HG03103 (cell line): ENCODE measurements around the gene OSCP1.

Experiments
- ATAC-seq: cut with Tn5 transposase; IDR thresholded peaks from one replicate; pipeline ENCODE4 v1.9.1; 2021; ENCODE audit warnings: low read depth; ENCODE audit not compliant: unreplicated experiment

The OSCP1 gene

DNA sequence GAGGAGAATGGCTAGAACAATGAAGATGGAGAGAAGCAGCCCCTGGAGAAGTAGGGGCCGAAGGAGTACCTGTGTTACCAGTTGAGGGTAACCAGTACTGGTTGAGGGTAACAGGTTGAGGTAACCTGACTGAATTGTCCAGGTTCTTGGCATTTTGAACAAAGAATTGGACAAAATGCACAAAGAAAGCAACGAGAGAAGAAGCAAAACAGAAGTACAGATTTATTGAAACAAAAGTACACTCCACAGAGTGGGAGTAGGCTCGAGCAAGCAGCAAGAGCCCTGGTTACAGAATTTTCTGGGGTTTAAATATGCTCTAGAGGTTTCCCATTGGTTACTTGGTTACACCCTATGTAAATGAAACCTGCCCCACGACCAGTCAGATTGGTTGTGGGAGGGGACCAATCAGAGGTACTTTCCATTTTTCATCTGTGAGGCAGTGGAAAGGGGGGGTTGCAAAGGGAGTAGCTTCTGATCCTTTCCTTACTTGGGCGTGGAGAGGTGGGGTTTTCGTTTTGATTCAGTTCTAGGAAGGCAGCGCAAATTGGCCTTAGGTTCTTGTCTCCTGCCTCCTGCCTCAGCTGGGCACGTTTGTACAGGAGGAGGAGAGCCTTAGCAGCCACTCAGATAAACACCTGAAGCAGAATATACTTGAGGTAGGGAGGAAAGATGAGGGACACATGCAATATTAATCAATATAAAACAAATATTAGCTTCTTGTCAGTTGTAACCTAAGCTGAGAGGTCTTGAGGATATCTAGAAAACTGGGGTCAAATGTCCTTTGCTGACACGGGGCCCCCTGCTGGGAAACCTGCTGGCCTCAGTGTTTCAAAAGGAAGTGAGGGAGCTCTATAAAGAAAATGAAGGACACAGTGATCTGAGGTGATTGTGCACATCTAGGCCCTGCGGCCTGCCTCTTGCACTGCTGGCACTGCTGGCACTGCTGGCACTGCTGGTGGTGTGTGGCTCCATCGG lies 38.3 kb downstream of the OSCP1 start:
- ATAC-seq: no peak

DNA sequence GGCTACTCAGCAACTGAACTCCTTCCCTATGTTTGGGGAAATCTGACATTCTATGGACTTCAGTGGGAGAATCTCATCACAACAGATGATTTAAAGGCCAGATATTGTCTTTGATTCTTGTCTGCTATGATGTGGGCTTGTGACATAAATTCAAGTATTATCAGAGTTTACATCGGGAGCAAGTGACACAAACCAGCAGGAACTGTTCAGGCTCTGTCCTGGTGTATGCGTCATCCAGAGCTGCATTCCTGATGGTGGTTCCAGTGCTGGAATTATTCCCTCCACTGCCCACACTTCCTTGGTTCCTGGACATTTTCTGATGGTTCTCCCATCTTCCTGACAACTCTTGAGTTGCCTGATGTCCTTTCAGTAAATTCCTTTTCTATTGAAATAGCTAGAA lies 41.8 kb downstream of the OSCP1 start:
- no peak for ATAC-seq

DNA sequence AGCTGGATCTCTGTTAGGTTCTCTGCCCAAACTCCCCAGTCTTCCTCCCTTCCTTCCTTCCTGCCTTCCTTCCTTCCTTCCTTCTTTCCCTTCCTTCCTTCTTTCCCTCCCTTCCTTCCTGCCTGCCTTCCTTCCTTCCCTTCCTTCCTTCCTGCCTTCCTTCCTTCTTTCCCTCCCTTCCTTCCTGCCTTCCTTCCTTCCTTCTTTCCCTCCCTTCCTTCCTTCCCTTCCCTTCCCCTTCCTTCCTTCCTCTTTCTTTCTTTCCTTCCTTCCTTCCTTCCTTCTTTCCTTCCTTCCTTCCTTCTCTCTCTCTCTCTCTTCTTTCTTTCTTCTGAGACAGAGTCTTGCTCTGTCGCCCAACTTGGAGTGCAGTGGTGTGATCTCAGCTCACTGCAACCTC lies 43.8 kb downstream of the OSCP1 start:
- no peak for ATAC-seq

DNA sequence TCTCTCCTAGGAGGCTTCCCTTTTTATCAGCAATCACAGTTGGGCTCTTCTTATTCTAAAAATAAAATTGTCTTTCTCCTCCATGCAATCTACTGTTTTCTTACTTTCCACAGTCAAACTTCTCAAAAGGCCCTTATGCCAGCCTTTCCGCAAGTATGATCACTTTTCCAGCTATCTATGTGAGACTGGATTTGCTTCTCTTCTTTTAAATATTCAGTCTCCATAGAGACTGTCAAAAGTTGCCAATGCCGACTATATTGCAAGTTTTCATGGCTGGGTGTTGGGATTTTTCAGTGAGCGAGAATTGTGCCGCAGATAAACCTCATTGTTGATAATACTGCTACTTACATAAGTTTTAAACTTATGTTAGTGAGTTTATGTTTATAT lies 47.8 kb downstream of the OSCP1 start:
- no peak for ATAC-seq

DNA sequence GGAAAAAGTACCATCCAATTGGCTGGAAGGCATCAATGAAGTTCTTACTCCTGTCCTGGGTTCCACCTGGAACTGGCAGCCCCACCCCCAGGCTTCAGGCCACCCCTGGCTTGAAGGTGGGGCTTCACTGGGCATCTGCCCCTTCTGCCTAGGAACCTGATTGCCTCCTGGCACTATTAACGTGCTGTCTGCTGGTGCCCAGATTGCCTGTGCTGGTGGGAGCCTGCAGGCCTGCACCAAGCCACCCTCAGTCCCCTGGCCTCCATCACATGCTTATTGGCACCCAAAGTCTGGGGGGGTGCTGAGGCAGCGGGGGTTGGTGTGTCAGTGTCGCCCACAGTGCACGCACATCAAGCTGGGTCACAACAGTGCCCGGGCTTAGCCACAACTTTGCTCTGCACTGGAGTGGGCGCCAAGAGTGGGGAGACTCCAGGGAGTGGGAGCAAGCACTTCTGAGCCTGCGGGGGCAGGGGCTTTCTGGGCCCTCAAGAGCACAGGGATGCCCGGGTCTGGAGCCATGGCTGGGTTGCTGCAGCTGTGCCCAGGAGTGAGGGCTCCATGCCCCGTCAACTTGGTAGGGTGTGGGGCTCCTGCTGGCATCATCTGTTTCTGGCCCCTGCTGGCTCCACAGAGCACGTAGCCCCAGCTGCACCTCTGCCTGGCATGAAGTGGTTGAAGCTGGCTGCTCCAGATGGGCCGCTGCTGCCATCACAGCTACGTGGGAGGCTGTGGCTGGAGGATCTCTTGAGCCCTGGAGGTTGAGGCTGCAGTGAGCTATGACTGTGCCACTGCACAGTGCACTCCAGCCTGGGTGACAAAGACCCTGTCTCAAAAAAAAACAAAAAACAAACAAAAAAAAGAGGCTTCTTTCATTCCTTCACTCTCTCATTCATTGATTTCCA lies 48.4 kb downstream of the OSCP1 start:
- ATAC-seq: no peak

DNA sequence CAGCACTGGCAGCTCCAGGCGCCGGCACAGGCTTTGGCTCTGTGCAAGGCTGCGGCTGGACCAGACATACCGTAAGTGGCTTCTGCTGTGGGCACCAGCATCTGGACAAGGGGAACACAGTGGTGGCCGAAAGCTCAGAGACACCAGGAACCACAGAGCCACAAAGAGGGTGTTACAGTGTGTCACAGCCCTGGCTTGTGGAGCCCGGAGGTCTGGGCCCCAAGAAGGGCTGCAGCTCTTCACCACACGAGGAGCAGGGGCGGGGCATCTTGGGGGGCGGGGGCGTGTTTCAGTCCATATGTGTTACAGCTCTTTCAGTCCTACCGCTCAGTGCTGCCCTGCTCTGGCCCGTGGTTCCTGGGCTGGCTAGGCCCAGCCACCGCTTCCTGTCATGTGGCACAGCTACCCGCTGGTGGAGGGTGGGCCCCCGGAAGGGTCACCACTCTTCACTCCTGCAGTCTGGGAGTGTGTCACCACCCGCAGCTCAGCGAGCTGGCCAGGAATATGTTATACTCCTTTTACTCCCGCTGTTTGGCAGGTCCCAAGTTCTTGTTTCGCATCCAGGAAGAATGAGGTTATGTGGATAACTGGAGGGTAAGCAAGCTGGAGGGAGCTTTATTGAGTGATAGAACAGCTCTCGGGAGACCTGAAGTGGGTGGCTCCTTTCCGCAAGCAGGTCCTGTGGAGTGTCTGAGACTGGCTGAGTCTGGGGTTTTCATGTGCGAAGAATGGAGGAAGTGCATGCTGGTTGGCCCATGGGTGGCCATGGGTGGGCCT lies 49.2 kb downstream of the OSCP1 start:
- ATAC-seq: no peak

DNA sequence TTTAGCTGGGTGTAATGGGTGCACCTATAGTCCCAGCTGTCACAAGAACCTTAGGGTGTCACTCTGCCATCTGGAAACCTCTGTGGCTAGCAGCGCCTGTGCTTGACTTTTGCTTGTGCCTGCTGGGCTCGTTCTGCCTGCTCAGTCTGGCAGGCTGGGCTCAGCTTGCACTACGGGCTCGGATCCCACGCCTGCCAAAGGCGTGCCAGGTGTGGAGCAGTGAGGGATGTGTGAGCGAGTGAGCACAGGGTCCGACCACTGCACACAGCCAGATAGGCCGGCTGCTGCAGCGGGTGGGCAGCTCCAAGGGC lies 49.8 kb downstream of the OSCP1 start:
- no peak for ATAC-seq

DNA sequence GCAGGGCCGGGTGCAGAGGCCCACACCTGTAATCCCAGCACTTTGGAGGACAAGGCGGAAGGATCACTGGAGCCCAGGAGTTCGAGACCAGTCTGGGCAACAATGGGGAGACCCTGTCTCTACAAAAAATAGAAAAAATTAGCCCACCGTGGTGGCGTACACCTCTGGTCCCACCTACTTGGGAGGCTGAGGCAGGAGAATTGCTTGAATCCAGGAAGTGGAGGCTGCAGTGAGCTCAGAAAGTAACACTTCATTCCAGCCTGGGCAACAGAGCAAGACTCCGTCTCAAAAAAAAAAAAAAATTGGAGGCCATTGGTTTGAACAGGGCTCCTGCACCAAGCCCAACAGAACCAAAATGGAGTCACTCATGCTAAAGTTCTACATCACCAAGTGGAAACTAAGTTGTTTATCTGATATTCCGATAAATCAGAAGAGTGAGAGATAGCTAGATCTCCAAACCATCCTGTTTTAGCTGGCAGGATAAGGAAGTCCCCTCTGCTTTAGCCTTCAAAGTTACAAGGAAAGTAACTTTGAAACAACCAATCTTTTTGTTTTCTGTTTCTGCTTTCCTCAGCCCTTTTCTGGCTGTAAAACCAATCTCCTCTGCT lies 51.8 kb downstream of the OSCP1 start:
- ATAC-seq: no peak

DNA sequence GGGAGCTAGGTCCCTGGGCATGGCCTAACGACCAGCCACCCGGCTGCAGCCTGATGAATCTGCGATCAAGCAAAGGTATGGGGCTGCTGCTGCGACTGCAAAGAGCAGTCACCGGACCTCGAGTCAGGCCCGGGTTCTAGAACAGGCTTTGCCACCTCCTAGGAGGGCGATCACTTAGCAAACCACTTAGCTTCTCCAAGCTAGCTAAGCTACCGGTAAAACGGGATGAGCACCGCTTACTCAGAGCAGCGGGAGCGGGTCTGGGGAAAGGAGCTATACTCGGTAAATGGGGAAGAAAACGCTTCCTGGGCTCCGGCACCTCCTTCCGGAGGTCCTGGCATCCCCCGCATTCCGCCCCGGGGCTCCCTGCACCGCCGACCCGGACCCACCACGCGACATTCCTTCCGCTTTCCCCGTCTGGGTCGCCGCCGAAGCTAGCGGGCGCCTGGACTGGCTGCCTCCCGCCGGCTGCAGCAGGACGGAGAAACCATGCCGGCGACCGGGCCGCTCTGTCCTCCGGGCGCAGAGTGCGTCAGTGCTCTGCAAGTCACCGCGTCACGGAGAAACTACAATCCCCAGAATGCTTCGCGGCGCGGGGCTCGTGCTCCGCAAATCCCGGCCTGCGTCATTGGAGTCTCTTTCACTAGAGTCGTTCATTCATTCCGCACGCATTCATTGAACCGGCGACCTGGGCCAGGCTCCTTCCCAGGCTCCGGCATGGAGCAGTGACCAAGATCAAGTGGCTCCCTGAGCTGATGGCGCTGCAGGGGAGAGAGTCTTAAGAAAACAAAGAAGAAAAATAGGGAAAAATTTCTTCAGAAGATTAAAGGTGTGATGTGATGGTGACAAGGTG lies 52.6 kb downstream of the OSCP1 start, which contains the start of gene LSM10:
LSM10 (minus strand) TSS at position 531 of the 853 bp plus-strand sequence. CDS start 3,779 bp downstream, outside the sequence.
- peak; percentile 78 for ATAC-seq

DNA sequence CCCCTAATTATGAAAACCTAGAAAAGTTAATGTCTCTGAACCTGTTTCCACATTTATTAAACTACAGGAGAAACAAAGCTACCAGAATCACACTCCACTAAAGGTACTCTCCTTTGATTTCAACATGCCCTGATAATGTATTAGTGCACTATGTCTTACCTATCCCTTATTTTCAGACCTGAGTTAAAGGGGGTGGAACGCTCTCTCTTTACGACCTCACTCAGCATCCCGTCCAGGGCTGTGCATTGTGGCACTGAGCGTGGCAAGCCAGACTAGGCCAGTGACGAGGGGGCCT lies 53.2 kb downstream of the OSCP1 start:
- no peak for ATAC-seq

DNA sequence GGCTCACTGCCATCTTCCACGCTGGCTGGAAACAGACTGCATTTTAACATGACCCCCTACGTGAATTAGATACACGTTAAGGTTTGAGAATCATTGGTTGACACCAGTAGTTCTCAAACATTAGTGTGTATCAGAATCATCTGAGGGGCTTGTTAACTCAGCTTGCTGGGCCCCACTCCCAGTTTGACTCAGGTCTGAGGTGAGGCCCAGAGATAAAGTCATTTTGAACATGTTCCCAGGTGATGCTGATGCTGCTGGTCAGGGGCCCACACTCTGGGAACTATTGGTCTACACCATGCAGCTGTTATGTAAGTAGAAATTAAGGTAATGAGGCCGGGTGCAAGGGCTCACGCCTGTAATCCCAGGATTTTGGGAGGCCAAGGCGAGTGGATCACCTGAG lies 53.9 kb downstream of the OSCP1 start:
- no peak for ATAC-seq

DNA sequence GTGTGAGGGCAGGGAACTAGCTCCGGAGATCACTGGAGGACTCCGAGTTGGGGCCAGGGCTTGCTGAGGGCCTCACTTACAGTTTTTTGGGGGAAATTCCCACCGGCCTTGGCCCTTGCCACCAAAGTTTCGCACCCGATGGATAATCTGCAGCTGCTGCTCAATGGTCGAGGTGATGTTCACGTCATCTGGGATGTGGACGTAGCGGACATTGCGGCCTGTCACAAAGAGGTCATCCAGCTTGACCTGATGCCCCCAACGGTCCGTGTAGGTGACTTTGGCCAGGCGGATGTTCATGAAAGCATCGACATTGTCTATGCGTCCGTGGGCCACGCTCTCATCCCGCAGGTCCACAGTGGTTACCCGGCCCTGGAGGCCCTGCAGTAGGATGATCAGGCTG lies 56.6 kb downstream of the OSCP1 start:
- no peak for ATAC-seq

DNA sequence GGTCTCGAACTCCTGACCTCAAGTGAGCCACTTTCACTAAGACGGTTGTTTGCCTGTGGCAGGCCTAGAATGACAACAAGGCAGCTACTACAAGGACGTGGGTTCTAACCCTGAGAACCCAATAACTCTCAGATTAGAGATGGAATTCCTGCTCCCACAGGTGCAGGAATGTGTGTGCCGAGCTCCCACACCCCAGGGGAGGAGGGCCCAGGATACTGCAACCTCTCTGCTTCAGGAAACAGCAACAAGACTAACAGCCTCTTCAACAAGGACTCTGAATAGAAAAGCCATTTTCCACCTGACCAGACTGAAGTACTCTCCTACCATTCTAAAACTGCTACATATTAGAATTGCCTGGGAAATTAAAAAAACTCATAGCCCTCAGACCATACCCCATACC lies 57.4 kb downstream of the OSCP1 start:
- ATAC-seq: no peak

DNA sequence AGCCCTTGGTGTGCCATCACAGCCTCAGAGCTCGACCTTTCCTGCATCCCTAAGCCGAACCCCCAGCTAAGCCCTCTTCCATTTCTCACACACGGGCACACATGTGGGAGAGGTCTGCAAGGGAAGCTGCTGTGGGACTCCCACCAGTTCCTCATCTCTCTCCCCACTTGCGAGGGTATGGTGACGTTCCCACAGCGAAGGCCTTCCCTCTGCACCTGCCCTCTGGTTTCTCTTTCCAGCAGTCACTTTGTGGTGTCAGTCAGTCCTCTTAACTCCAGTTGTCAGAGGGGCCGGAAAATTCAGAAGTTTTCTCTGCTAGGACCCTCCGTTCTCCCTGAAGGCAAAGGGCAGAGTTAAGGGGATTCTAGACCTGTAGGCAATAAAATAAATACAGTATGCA lies 59.0 kb downstream of the OSCP1 start:
- ATAC-seq: no peak

DNA sequence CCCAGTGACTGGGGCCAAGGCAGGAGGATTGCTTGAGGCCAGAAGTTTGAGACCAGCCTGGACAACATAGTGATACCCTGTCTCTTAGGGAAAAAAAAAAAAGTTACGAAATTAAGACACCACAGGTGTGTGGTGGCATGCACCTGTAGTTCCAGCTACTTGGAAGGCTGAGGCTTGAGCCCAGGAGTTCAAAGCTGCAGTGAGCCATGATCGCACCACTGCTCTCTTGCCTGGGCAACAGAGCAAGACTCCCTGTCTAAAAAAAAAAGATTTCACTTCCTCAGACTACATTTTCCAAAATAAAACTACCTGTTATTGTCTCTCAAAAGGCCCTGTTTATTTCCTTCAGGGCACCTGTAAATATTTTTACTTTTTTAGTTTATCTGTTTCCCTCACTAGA lies 59.8 kb downstream of the OSCP1 start:
- no peak for ATAC-seq

DNA sequence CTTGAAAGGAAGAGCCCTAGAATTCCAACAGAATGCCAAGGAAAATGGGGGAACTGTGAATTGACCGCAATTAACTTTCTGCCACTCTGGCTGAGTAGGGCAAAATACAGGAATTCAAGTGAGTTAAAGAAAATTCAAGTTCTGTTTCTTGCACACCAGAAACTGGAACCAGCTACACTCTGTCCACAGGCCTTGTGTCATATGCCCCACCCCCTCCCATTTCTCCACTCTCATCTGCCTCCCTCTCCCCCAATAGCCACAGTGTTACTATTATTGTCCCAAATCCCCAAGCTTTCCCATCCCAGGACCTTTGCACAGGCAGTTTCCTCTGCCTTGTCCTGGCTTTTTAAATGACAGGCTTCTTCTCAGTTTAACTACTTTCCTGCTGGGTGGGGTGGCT lies 60.3 kb downstream of the OSCP1 start:
- ATAC-seq: no peak

DNA sequence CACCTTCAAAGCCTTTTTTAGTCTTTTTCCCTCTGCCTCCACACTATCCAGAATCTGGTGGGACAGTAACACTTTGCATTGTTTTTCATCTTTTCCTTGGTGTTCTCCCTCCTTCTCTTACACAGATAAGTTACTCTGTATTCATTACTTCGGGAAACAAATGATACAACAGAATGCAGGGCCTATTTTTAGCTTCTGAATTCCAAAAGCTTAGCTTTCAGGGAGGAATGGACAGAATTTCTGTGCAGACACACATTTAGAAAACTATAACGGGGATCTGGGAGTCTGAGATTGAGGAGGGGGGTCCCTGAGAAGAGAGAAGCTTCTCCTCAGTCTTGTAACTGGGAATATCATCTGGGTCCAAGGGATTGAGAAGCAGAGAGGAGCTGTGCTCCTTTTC lies 61.0 kb downstream of the OSCP1 start:
- ATAC-seq: no peak

DNA sequence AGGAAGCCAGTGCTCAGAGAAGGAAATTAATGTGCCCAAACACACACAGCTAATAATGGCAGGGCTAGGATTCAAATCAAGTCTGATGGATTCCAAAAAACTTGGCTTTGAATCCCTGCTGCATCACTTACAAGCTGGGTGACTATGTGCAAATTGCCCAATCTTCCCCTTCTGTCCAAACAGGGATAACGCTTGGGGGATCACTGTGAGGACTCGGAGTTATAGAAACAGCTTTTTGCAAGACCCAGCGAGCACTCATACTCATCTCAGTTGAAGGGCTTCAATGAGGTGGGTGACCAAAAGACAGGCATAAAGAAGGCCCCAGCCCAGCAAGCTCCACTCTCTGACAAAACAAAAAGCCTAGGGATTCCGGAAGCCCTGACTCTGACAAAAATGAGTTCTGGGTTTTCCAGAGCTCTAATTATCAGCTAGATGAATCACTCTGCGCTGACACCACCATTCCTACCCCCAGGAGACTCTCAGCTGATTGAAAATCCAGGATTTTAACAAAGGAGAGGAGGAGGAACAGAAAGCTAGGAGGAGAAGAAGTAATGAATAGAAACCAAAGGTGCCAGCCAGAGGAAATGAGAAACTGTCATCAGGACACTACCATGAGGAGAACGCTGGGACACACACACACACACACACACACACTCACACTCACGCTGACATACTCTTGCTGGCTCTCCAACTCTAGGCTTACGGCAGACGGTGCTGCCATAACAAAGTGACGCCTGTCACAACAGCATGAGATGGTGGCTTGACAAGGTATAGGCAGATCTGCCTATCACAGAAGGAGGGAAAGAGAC lies 62.9 kb downstream of the OSCP1 start:
- ATAC-seq: no peak
